Measurements from ENCODE around the gene CA4.

CA4 gene

GRCh38 chr17:60134396-60135150, 15.2 kb upstream of the CA4 start:
- no peak for DNase-seq

GRCh38 chr17:60135151-60135950, 14.4 kb upstream of the CA4 start:
- DNase-seq = peak; percentile 82

DNA sequence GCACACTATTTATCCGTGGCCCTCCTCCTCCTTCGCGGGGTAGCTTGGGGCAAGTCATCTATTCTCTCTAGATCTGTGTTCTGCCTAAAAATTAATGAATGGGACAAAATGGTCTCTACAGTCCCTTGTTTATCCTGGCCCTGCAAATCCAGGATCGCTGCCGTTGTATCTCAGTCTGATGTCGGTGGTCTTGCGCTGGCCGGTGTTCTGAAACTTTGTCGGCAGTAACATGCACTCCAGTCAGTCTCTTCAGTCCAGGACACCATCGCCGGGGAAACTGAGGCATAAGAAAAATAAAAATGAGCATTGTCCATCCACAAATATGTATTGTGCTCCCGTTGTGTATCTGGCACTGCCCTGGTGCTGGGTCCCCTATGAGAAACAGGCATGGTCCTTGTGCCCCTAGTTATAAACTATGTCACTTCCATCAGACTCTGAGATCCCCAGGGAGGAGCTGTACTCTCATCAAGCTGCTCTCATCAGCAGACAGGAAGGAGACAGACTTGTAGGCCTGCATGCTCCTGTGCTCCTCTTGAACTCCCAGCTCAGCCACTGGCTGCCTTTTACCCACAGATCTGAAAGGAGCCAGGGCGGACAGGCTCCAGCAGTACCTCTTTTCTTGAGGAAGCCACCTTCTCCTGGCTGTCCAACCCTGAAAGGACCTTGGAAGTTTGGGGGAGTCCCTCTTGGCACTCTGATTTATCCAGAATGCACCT, 13.7 kb upstream of the CA4 start:
- DNase-seq = no peak

GRCh38 chr17:60137731-60138130, 12.0 kb upstream of the CA4 start:
- no peak for DNase-seq

DNA sequence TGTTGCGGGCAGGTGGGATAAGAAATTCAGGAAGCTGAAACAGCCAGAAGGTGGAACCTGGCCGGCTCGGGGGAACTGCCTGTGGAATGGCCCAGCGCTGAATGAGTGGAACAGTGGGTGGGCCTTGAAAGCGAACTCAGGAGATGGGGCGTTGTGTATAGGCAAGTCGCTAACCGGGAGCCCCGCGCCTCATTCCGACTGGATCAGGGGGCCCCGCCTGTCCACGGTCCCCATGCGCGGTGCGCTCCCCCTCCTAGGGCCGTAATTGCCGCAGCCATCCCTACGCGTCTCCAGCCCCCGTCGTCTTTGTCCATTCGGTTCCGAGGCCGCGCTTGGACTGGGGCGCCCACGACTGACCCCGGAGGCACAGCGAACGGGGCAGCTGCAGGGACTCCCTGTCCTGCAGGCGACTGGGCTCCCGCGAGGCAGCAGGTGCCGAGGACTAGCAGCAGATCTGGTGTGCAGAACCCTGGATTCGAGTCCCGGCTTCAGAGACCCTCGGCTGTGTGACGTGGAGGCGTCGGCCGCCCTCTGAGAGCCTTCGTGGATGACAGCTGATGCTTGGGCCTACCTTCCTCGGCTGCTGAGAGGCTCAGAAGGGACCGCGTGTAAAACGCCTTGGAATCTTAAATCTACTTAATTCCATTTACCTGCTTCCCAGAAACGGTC, 10.9 kb upstream of the CA4 start:
- no peak for DNase-seq

GRCh38 chr17:60139438-60140285, 10.1 kb upstream of the CA4 start:
- peak; percentile 5 for DNase-seq

- DNase-seq = no peak
Measured at GRCh38 chr17:60141111-60142018, 8.4 kb upstream of the CA4 start.

DNA sequence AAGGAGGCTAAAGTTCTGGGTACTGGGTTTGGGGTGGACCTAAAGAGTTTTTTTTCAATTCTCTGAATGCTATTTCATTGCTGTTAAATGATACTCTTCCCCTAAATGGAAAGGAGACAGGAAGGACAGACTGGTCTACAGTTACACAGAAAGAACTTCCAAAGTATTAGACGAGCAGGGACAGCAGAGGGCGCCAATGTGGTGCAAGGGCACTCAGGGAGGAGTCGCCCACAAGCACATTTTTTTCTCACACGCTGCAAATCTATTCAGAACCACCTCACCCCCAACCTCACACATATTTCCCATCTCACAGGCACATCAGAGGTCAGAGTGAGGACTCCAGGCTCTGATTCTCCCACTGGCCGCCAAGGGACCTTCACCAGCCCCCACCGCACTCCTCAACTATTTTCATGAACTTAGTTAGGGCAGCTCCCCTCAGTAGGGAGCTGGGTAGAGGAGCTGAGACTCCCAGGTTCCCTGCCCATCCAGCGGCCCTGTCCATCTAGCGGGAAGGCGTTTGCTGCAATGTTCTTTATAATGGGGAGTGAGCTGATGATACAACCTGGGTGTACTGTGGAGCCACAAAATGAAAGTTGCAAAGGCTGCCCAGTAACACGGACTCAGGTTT, 6.8 kb upstream of the CA4 start:
- DNase-seq = peak; percentile 90

- no peak for DNase-seq
Measured at GRCh38 chr17:60145006-60145935, 4.5 kb upstream of the CA4 start.

DNA sequence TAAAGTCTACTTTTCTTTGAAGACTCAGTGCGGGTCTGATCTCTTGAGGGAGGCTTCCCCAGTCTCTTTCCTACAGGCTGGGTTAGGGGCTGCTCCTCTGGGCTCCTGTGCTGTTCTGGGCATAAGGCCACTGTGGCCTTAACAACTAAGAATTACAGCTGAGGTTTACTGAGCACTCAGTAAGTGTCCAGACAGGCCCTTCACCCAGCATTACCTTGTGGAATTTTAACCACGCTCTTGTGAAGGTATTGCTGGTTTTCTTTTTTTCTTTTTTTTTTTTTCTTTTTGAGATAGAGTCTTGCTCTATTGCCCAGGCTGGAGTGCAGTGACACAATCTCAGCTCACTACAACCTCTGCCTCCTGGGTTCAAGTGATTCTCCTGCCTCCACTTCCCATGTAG, 3.6 kb upstream of the CA4 start:
- DNase-seq = no peak

DNA sequence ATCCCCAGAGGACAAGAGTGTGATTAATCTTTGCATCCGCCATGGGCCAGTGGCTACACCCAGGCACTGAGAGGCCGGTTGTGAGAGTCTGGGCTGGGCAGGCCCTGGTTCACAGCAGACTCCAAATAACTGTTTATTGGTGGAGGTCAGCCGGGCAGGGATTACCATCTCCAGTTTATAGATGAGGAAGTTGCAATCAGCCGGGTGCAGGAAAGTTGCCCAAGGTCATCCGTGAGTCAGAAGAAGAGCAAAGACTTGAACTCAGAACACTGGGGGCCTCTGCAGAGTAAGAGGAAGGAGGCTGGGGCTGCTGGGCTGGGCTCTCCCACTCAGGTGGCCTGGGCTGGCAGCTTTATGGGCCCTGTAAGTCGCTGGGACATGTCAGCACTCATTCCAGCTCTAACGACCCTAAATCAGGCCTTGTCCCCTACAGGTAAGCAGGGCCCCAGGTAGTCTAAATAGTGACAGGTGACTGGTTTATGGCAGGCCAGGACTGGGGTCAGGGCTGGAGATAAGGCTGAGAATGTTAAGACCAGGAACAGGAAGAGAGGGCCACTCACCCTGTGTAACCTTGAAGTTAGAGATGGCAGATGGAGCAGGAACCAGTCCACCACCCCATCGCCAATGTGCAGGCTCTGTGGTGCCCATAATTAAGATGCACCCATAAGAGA, 2.1 kb upstream of the CA4 start:
- DNase-seq = no peak

DNA sequence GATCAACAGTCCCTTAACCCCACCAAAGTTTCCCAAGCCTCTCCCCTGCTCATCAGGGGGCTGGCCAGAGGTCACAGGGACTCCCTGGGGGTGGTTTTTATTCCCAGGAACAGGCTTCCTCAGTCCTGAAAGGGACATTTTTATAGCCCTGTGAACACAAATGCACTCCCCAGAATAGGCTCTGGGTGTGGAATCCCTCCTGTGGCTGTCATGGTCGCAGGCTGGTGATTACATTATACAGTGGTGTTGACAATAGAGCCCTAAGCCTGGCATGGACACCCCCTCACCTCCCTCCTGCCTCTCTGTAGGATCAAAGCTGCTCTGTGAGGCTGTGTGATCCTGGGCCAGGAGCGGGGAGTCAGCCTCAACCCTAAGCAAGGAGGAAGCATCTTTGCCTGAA, 1.4 kb upstream of the CA4 start:
- DNase-seq = no peak

GRCh38 chr17:60151355-60151754, 1.6 kb downstream of the CA4 start:
- DNase-seq = no peak

GRCh38 chr17:60153606-60154390, 4.0 kb downstream of the CA4 start:
- no peak for DNase-seq

- DNase-seq = no peak
Measured at GRCh38 chr17:60154616-60155426, 5.0 kb downstream of the CA4 start.

GRCh38 chr17:60155427-60155814, 5.6 kb downstream of the CA4 start:
- DNase-seq = no peak

DNA sequence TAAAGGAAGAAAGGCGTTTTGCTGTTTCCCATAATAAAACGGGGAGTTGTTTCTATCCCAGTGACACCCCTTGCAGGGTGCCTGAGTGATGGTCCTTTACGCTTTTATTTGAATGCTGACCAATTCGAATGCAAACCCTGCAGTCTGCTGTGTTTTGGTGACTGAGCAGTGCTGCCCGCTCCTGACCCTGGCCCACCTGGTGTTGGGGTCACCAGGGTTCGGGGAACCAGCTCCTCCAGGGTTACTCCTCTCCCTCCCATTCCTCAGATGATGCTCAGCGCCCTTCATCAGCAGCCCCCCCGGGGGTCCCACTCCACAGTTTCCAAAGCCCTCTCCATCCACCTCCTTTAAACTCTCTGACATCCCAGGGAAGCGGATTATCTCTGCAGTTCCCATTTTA, 6.0 kb downstream of the CA4 start:
- no peak for DNase-seq

Measured in kidney glomerular epithelial cell (primary cell).